Esophagus mucosa (tissue), 1 donor: ENCODE measurements around the gene HOPX. TPM values are rescaled to one million over a fixed set of nuclear protein-coding genes. Genes with fewer than 3 reads are reported as not detected.
"Not testable (repeated sequence)": the region's sequence is repeated elsewhere in the genome, so short reads cannot be mapped to it uniquely, and the experiment has no call there.

Experiments used
- ATAC-seq: fragments of 200-7000 bp; cut with Tn5 transposase; one replicate; pipeline ENCODE4 v1.9.1; 2020
- total RNA-seq: library from RNA; stranded (reverse); gene quantifications from one replicate; pipeline ENCODE4 v1.2.4, GENCODE V29; 2023
- donor health status: DM: yes; HTN: yes; CAD: no.

Gene HOPX
- total RNA-seq, 1 donor from 2014 or later, result 249 TPM

DNA sequence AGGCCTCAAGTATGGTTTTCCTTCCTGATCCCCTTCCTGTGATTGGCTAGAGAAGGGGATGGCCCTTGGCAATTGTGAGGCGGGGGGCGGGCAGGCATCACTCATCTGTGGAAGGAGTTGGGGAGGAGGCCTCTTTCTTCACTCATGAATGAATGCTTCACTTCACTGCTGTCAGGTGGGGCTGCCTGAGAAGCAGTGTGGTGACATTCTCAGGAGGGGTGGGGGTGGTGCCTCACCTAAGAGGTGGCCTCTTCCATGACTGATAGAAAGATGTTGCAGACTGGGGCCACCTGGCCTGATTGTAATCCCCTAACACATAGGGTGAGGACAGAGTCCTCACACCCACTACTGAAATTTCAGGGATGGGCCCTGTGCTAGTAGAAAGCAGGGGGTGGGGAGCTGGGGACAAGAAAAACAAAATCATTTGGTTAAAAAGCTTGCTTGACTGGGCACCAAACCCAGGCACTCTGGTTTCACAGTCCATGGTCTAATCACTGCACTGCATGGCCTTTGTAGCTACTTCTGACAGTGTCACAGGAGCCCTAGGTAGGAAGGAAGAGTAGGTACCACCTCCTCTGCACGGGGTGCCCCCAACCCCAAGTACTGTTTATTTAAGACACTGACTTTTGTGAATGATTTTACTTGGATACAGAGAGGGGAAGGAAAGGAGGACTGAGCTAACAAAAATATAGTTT is 5.6 kb upstream of the HOPX start:
- ATAC-seq, result peak; percentile 88

DNA sequence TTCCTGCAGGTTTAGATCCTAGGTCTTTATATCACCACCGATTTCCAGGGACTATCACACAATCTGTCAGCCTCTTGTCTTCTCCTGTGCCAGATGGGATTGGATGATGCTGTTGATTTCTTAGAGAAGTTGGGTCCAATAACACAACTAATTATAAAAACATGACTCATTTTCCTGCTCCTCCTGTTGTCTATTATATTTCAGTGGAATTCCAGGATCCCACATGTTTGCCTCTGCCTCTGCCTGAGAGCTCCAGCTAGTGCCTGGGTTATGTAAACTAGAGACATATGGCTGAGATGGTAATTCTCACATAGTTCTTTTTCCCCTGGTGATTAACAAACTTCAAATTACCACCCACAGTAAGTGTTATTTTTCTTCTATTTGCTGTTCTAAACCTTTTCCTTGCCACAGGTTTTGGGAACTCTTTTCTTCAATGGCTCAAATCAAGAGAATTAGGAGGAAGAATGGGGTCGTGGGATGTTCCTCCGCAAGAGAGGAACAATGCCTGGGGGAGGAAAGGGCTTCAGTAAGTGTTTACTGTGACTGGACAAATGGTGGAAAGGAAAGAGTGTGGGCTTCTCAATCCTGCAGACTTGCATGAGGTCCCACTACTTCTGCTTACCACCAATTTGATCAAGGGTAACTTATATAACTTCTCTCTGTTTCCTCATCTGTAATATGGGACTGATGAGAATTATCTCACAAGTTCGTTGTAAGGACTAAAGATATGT is 3.4 kb upstream of the HOPX start:
- ATAC-seq, result no peak

DNA sequence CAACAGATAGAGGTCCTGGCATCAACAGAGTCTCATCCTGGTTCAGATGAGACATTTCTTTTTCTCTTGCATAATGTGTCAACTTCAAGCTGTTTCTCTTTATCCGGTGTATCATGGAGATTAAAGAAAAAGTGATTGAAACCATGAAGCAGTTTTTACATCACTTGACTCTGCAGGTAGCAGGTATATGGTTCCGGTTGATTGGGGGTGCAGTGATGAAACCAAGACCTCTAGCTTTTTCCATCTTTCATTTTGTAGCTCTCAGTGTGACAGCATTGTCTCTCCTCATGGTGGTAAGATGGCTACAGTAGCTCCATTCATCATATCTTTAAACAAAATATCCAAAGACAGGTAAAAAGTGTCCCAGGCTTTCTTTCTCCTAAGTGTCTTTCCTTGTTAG is 2.4 kb upstream of the HOPX start:
- no peak for ATAC-seq

DNA sequence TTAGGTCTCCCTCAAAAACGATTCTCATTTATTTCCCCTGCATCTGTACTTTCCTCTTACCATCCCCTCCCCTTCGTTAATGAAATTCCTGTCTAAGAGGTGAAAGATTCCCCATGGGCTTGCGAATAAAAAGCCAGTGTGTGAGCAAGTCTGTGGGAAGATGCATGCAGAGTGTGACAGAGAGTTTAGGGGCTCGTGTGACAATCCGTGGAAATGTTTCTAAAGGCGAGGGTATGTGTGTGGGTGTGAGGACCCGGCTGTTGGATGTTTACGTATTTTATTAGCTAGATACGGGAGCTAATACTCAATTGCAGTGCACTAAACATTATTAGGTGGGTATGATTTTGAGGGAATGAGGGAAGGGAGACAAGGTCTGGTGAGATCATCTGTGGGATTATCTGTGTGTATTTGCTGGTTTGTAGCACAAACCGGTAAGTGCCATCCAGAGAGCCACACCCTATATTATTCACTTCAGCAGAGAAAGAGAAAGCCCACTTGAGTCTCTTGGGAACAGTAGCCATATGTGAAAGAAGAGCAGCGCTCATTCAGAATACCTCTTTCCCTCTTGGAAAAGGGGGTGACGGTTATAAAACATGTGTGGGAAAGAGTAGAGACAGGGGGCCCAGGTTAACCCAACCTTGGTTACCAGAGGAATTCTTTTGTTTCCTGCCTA is 893 bp upstream of the HOPX start:
- peak; percentile 38 for ATAC-seq

DNA sequence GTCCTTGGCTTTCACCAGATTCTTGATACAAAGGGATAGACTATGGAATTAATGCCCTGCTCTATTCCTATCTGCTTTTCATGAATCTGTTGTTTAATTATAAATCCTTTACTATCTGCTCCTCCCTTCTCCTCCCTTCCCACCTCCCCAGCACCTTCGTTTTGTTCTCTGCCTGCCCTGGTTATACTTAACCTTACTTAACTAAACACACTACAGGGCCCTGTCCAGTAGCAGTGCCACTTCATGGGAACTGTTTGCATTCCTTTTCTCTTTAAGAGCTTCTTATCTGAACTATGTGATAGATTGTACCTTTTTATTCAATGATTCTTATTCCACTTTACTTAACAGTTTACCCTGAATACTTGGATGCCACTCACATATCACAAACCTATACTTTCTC is 830 bp downstream of the HOPX start:
- ATAC-seq, result no peak

- no peak for ATAC-seq
Measured at GRCh38 chr4:56677711-56678110, 3.4 kb downstream of the HOPX start.

GRCh38 chr4:56674984-56675383 is 6.1 kb downstream of the HOPX start:
- ATAC-seq, result peak; percentile 36

DNA sequence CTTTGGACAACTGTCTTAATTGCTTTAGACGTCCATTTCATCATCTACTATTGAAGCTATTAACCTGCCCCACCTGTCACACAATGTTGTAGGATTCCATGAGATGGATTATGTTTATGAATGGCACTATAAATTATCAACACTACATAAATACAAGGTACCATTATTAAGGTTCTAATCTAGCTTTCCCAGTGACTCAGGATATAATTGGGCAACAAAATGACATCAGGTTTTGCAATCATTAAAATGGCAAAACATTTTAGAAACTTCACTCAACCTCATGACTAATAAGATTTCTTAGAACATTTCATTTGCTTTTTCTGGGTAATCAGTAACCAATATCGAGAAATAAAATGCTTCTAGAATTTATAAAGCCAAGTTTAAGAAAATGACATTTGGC is 9.2 kb downstream of the HOPX start:
- peak; percentile 79 for ATAC-seq

DNA sequence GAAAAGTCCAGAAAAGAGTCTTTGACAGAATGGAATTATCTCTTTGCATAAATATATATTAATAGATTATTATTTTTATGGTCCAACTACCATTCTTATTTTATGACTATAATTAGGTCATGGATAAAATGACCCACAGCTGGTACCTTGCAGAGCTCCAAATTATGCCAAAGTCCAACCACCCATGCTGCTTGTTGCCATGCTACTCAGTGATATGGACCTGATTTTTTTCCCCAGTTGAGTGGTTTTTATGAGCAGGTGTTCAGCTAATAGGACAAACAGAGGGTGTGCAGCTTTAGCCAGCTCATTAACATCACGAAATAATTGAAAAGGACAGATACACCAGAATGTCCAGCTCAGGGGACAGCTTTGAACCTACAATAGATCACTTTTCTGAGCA is 9.7 kb downstream of the HOPX start:
- no peak for ATAC-seq

DNA sequence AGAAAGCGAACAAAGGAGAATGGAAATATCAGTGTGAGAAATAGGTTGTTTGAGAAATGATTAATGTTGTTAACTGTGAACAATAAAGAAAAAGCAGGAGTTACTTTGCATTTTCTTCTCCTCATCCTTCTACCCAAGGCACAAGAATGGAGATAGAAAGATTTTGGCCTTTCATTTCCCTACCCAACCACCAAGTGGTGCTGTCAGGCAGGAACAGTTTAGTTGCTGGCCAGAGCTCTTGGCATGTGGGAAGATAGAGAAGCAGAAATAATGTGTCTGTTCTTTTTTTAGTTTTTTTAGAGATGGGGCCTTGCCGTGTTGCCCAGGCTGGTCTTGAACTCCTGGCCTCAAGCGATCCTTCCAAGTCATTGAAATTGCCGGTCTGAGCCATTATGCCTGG is 12.8 kb downstream of the HOPX start:
- no peak for ATAC-seq

GRCh38 chr4:56667396-56667795 is 13.7 kb downstream of the HOPX start:
- not testable (repeated sequence) for ATAC-seq

GRCh38 chr4:56666279-56666678 is 14.8 kb downstream of the HOPX start:
- peak; percentile 88 for ATAC-seq

DNA sequence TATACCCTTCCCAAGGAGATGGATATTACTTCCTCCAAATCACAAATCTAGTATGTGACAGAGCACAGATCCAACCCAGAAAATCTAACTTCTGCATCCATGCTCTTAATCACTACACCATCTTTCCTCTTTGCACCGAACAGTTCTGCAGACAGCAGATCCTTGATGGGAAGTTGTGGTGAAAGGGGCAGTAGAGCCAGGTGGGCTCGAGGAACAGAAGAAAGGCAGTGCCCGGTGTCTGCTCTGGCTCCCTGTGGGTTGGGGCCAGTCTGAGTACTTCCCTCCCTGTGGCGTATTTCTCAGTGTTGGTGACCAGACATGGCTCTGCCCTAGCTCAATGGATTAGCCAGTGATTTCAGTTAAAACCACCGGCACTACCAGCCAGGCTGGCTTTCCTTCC is 15.3 kb downstream of the HOPX start:
- ATAC-seq, result no peak

DNA sequence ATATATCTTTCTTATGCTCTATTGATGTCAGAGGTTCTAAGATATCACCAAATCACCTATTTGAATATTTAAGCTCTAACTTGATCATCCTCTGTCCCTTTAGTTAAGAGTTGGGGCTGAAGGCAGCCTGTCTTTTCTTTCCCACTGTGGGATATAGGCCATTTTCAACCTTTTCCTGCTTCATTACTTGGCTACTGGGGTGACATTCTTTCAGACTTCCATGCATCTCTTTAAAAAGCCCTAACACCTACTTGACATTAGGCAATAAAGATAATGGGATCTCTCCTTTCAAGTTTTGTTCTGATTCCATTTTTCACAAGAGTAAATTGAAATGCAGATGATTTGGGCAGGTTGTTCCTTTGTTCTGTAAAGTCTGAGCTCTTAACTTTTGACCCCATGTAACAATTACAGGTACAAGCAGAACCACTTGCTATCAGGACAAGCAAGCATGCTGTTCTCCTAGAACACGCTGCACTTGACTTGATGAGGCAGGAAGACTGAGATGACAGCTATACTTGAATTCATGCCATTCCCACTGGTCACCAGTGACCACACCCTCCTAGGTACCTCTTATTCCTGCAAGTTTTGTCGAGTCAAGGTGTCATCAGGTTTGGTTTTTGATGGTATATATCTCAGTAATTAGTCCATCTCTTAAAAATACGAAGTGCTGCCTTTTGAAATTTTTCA is 18.2 kb downstream of the HOPX start:
- peak; percentile 69 for ATAC-seq

DNA sequence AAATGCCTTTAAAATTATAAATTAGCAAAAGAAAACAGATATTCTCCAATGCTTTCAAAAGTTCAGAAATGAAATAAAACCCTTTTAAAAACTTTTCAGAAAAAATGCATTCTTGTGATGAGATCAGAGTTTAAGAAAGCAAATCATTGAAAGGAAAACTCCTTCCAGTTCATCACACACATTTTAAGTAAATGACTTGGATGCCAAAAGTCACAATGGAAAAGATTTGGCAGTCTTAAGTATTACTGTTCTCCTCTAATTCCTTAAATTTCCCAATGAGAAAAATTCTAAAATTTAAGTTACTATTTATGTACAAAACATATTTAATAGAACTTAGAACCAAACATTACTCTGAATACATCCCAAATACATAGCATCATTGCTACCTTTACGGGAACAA is 21.1 kb downstream of the HOPX start:
- ATAC-seq, result no peak

DNA sequence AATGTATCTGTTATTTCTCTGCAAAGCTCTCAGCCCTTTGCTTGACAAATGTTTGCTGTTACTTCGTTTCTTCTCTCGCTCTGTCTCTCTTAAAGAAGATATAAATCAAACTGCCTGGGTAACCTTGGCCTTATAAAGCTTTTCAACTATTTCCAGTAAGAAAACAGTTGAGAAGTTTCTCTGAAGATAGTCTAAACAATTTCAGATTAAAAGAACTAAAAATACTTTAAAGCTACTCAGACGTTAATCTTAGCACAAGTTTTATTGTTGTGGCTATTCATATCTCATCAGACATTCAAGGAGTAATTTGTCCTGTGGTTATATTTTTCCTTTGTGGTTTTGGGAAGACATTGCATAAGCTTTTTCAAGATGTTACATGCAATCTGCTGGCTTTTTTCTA is 22.6 kb downstream of the HOPX start:
- no peak for ATAC-seq

GRCh38 chr4:56657818-56658217 is 23.3 kb downstream of the HOPX start:
- no peak for ATAC-seq

- peak; percentile 62 for ATAC-seq
Measured at GRCh38 chr4:56657128-56657527, 24.0 kb downstream of the HOPX start.

DNA sequence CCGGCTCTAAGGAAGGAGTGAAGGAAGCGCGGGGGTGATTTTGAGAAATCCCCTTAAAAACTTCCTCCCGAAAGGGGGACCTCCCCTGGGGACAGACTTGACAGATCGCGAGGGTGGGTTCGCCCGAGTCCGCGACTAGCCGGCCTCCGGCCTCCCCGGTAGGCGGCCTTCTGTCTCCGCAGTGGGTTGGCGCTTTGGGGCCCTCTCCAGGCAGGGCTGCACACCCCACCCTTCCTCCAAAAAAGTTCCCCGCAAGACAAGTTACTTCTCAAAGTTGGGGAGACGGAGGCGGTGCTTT is 24.8 kb downstream of the HOPX start:
- ATAC-seq, result peak; percentile 44

DNA sequence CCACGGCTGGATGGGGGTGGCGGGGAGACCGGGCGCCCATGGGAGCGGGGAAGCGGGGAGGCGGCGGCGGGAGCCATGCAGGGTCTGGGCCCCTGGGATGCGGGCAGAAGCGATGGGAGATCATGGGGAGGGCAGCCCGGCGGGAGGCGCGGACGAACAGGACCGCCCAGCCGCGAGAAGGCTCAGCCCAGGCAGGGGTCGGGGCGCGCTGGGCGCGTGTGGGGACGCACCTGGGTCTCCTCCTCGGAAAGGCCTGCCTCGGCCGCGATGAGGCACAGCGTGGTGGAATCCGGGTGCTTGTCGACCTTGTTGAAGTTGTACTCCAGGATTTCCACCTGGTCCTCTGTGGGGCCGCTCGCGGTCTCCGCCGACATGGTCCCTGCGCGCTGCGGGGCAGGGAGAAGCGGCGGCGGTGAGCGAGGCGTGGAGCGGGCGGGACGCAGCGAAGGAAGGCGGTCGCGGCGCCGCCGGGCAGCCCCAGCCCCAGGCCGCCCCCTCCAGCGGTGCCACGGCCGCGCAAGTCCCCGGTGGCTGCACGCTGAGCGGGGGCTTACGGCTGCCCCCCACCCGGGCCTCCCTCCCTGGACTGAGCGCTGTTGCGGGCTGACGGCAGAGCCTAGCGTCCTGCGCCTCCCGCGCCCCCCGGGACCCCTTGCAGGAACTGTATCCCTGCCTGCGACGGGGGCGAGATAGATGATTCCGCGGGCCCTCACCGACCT is 25.3 kb downstream of the HOPX start:
- peak; percentile 41 for ATAC-seq

GRCh38 chr4:56655209-56655626 is 25.9 kb downstream of the HOPX start:
- peak; percentile 22 for ATAC-seq

DNA sequence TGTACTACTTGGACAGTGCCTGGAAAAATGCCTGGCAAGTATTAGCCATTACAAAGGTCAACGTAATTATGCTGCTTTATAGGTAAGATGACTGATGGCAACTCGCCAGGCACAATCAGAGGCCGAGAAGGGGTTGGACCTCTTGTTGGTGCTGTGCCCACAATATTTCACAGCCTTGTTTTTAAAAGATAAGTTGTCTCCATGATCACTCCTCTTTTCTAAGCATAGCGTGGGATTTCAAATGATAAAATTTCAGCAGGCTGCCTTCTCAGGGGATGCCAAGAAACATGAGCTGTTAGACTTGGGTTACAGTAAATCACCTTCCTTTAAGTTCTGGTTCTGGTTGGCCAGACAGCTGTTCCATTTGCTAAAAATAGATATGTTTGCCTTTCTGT is 26.9 kb downstream of the HOPX start:
- ATAC-seq, result no peak
